GM12891 (cell line): ENCODE measurements around the gene ZNF618.

ENCODE experiments used
- PAX5 ChIP-seq: IDR thresholded peaks from 2 replicates; pipeline ENCODE4 v1.6.1; 2011; ENCODE audit warnings: low read length, moderate library complexity, mild to moderate bottlenecking; ENCODE audit not compliant: insufficient read depth, severe bottlenecking
- POLR2A ChIP-seq: IDR thresholded peaks from 2 replicates; pipeline ENCODE4 v1.6.1; 2011; ENCODE audit warnings: low read depth, low read length, control low read depth
- POLR2AphosphoS5 ChIP-seq: IDR thresholded peaks from 2 replicates; pipeline ENCODE4 v1.6.1; 2011; ENCODE audit warnings: low read depth, low read length, control low read depth
- SPI1 ChIP-seq: IDR thresholded peaks from 2 replicates; pipeline ENCODE4 v1.6.1; 2011; ENCODE audit warnings: low read depth, low read length, control low read depth
- TAF1 ChIP-seq: IDR thresholded peaks from 2 replicates; pipeline ENCODE4 v1.6.1; 2011; ENCODE audit warnings: low read depth, low read length, control low read depth

DNA sequence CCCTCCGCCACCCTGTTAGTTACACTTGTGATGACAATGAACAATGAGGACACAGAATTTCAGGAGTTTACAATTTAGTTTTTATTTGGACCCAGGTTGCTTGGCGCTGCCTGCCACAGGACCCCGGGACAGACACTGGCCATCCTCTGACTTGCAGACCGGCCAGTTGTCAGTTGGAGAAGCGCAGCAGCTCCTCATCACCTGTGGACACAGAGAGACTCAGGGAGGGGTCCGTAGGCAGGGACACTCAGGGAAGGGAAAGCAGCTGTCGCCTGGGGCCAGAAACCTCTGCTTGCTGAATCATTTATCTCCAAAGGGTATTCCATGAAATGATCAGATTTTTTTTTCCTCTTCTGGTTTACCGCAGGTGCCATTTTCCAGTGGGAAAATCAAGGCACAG, 184.0 kb downstream of the ZNF618 start:
- TF ChIP-seq TAF1 (no peak), POLR2A (no peak), POLR2AphosphoS5 (no peak), SPI1 (no peak), PAX5 (no peak)
